Activated CD8-positive, alpha-beta T cell treated with anti-CD3 and anti-CD28 coated beads for 36 hours (primary cell): ENCODE data around the gene CHRNA9. TPM values are rescaled to one million over a fixed set of nuclear protein-coding genes. Genes with fewer than 3 reads are reported as not detected.
"Not testable (repeated sequence)": the region's sequence is repeated elsewhere in the genome, so short reads cannot be mapped to it uniquely, and the experiment has no call there.

Experiments
- ATAC-seq: fragments of 200-7000 bp; cut with Tn5 transposase; one replicate; pipeline ENCODE4 v1.10.0; 2021; ENCODE audit warnings: mild to moderate bottlenecking, moderate library complexity
- CTCF ChIA-PET: fragments of 350-600 bp; sonication (Branson Sonifier 250); formaldehyde crosslinking; loops from one replicate; lab custom pipeline; 2021; ENCODE audit warnings: antibody characterized with exemption; lab: Charles Lee
- POLR2A ChIA-PET: fragments of 350-600 bp; sonication (Branson Sonifier 250); formaldehyde crosslinking; loops from one replicate; lab custom pipeline; 2021; ENCODE audit warnings: antibody characterized with exemption; lab: Charles Lee
- DNase-seq: peaks from one replicate; pipeline ENCODE4 v3.0.0-alpha.2; 2020
- H3K27ac Mint-ChIP-seq: one replicate; pipeline ENCODE4 v1.8.0; 2021; ENCODE audit warnings: mild to moderate bottlenecking, mixed read lengths
- H3K27me3 Mint-ChIP-seq: one replicate; pipeline ENCODE4 v1.8.0; 2021; ENCODE audit warnings: mixed read lengths
- H3K36me3 Mint-ChIP-seq: one replicate; pipeline ENCODE4 v1.8.0; 2021; ENCODE audit warnings: low read depth, mixed read lengths
- H3K4me1 Mint-ChIP-seq: one replicate; pipeline ENCODE4 v1.8.0; 2021; ENCODE audit warnings: low read depth, mixed read lengths
- H3K4me3 Mint-ChIP-seq: one replicate; pipeline ENCODE4 v1.8.0; 2021; ENCODE audit warnings: mild to moderate bottlenecking, moderate library complexity, mixed read lengths
- H3K9me3 Mint-ChIP-seq: one replicate; pipeline ENCODE4 v1.8.0; 2021; ENCODE audit warnings: mixed read lengths
- CTCF ChIP-seq: fragments of 200-600 bp; IDR thresholded peaks from one replicate; pipeline ENCODE4 v1.8.0; 2022; ENCODE audit warnings: antibody characterized with exemption, mild to moderate bottlenecking
- intact Hi-C: fragments of 100-400 bp; cut with micrococcal nuclease; formaldehyde crosslinking; loops from one replicate; pipeline ENCODE4 v1.10.0; 2022
- total RNA-seq, 2 experiments: library from RNA; stranded (reverse); gene quantifications; one replicate each; pipeline ENCODE4 v1.2.3, GENCODE V29; 2021

CHRNA9 gene
- total RNA-seq, 2 experiments from 2014 or later, result 0.11 to 0.38 TPM

- ATAC-seq (no peak), DNase-seq (no peak)
- Mint-ChIP-seq H3K36me3 (no peaks in the 10 kb centered on the region), H3K4me3 (no peak overlapping the region), H3K27ac (no peak overlapping the region), H3K27me3 (no peaks in the 10 kb centered on the region), H3K9me3 (no peaks in the 10 kb centered on the region), H3K4me1 (no peaks in the 10 kb centered on the region)
- POLR2A ChIA-PET, result no interaction called here
- no peak for TF ChIP-seq CTCF
- intact Hi-C loops, result no loop called here
- CTCF ChIA-PET, result no interaction called here
Observed at GRCh38 chr4:40379248-40379647, 44.1 kb downstream of the CHRNA9 start.

- ATAC-seq, result no peak
- H3K27ac Mint-ChIP-seq, result no peak overlapping the region
- intact Hi-C loops, result no loop called here
- POLR2A ChIA-PET, result no interaction called here
- CTCF ChIA-PET, result no interaction called here
- H3K27me3 Mint-ChIP-seq, result peaks cover 1% of the 10 kb centered on the region
- H3K36me3 Mint-ChIP-seq, result no peaks in the 10 kb centered on the region
- H3K4me1 Mint-ChIP-seq, result no peaks in the 10 kb centered on the region
- no peak for TF ChIP-seq CTCF
- no peaks in the 10 kb centered on the region for H3K9me3 Mint-ChIP-seq
- H3K4me3 Mint-ChIP-seq, result no peak overlapping the region
- no peak for DNase-seq
Observed at GRCh38 chr4:40380647-40381046, 45.5 kb downstream of the CHRNA9 start.

GRCh38 chr4:40388239-40388638 lies 53.1 kb downstream of the CHRNA9 start:
- no peak overlapping the region for H3K27ac Mint-ChIP-seq
- intact Hi-C loops, result no loop called here
- H3K27me3 Mint-ChIP-seq, result peaks cover 1% of the 10 kb centered on the region
- H3K4me3 Mint-ChIP-seq, result no peak overlapping the region
- ChIA-PET POLR2A (no interaction called here), CTCF (no interaction called here)
- H3K36me3 Mint-ChIP-seq, result no peaks in the 10 kb centered on the region
- H3K4me1 Mint-ChIP-seq, result no peaks in the 10 kb centered on the region
- no peak for ATAC-seq
- no peaks in the 10 kb centered on the region for H3K9me3 Mint-ChIP-seq
- no peak for DNase-seq
- TF ChIP-seq CTCF, result no peak

GRCh38 chr4:40389986-40390385 lies 54.9 kb downstream of the CHRNA9 start:
- POLR2A ChIA-PET, result no interaction called here
- intact Hi-C loops, result no loop called here
- TF ChIP-seq CTCF, result no peak
- CTCF ChIA-PET, result interaction anchor here (1.3 kb wide), 1 partner anchor 451 kb away, joined by 4 read pairs; no protein-coding TSS in a partner anchor
- Mint-ChIP-seq H3K4me3 (no peak overlapping the region), H3K36me3 (no peaks in the 10 kb centered on the region), H3K4me1 (no peaks in the 10 kb centered on the region), H3K27ac (no peak overlapping the region), H3K9me3 (no peaks in the 10 kb centered on the region), H3K27me3 (peaks cover 1% of the 10 kb centered on the region)
- no peak for ATAC-seq
- DNase-seq, result no peak

GRCh38 chr4:40392241-40392640 lies 57.1 kb downstream of the CHRNA9 start:
- H3K4me3 Mint-ChIP-seq, H3K27me3 Mint-ChIP-seq, H3K36me3 Mint-ChIP-seq, H3K9me3 Mint-ChIP-seq, H3K4me1 Mint-ChIP-seq, DNase-seq, intact Hi-C loops, POLR2A ChIA-PET, ATAC-seq, H3K27ac Mint-ChIP-seq: not testable (repeated sequence)
- CTCF ChIA-PET, result interaction anchor here (1.5 kb wide), 1 partner anchor 67 kb away, joined by 4 read pairs; no protein-coding TSS in a partner anchor

GRCh38 chr4:40394236-40394635 lies 59.1 kb downstream of the CHRNA9 start:
- no peak for DNase-seq
- Mint-ChIP-seq H3K4me1 (no peaks in the 10 kb centered on the region), H3K27me3 (no peaks in the 10 kb centered on the region), H3K36me3 (no peaks in the 10 kb centered on the region), H3K9me3 (no peaks in the 10 kb centered on the region), H3K4me3 (no peak overlapping the region), H3K27ac (no peak overlapping the region)
- ChIA-PET CTCF (no interaction called here), POLR2A (no interaction called here)
- no peak for TF ChIP-seq CTCF
- intact Hi-C loops, result no loop called here
- no peak for ATAC-seq
